ENCODE measurements around the gene AQP4. TPM values are rescaled to one million over a fixed set of nuclear protein-coding genes. Genes with fewer than 3 reads are reported as not detected.
A peak's percentile ranks its signal among the peaks of the same experiment; 100 is the strongest.

AQP4 gene
- total RNA-seq: 138 TPM

GRCh38 chr18:26865557-26865956, at the start of gene AQP4:
Gene AQP4, minus strand, starts transcription at chr18:26865707. Its CDS starts 18 bp downstream, at chr18:26865689.
- DNase-seq: peak; percentile 26

GRCh38 chr18:26911840-26912239, 46.3 kb upstream of the AQP4 start:
- no peak for DNase-seq

GRCh38 chr18:26909599-26910290, 44.2 kb upstream of the AQP4 start:
- peak; percentile 64 for DNase-seq

- no peak for DNase-seq
Measured at GRCh38 chr18:26908906-26909305, 43.4 kb upstream of the AQP4 start.

- no peak for DNase-seq
Measured at GRCh38 chr18:26902291-26902690, 36.8 kb upstream of the AQP4 start.

GRCh38 chr18:26901020-26901419, 35.5 kb upstream of the AQP4 start:
- no peak for DNase-seq

- no peak for DNase-seq
Measured at GRCh38 chr18:26894426-26894825, 28.9 kb upstream of the AQP4 start.

GRCh38 chr18:26893996-26894395, 28.5 kb upstream of the AQP4 start:
- DNase-seq: no peak

GRCh38 chr18:26888259-26888658, 22.8 kb upstream of the AQP4 start:
- DNase-seq: no peak

GRCh38 chr18:26875040-26875654, 9.6 kb upstream of the AQP4 start:
- DNase-seq: no peak

GRCh38 chr18:26874283-26874682, 8.8 kb upstream of the AQP4 start:
- DNase-seq: no peak

GRCh38 chr18:26869640-26870039, 4.1 kb upstream of the AQP4 start:
- no peak for DNase-seq

GRCh38 chr18:26868968-26869586, 3.6 kb upstream of the AQP4 start:
- no peak for DNase-seq

GRCh38 chr18:26867471-26867870, 2.0 kb upstream of the AQP4 start:
- no peak for DNase-seq

- no peak for DNase-seq
Measured at GRCh38 chr18:26864658-26865057, 849 bp downstream of the AQP4 start.

- peak; percentile 51 for DNase-seq
Measured at GRCh38 chr18:26863921-26864497, 1.5 kb downstream of the AQP4 start.

- DNase-seq: peak; percentile 76
Measured at GRCh38 chr18:26863122-26863879, 2.2 kb downstream of the AQP4 start.

GRCh38 chr18:26862084-26862483, 3.4 kb downstream of the AQP4 start:
- no peak for DNase-seq

- DNase-seq: no peak
Measured at GRCh38 chr18:26854292-26854881, 11.1 kb downstream of the AQP4 start.

GRCh38 chr18:26853401-26853800, 12.1 kb downstream of the AQP4 start:
- DNase-seq: no peak

GRCh38 chr18:26843760-26844159, 21.7 kb downstream of the AQP4 start:
- no peak for DNase-seq

GRCh38 chr18:26840965-26841364, 24.5 kb downstream of the AQP4 start:
- no peak for DNase-seq

Measured in occipital lobe (tissue), 2 donors.